KMS-11 (cell line): ENCODE results near the gene TEAD1.

Experiments used
- H2AFZ ChIP-seq: fragments of 200-600 bp; sonication (generic); 2 replicates; pipeline ENCODE4 v1.6.1; 2016; ENCODE audit warnings: antibody characterized with exemption, mixed run types, low read depth
- H3K27ac ChIP-seq: fragments of 200-600 bp; sonication (generic); 2 replicates; pipeline ENCODE4 v1.6.1; 2016; ENCODE audit warnings: mild to moderate bottlenecking, mixed run types
- H3K27me3 ChIP-seq: fragments of 200-600 bp; sonication (generic); 2 replicates; pipeline ENCODE4 v1.6.1; 2017; ENCODE audit warnings: mild to moderate bottlenecking, low read depth, mixed run types, moderate library complexity; ENCODE audit not compliant: insufficient read depth
- H3K36me3 ChIP-seq: fragments of 200-600 bp; sonication (generic); 2 replicates; pipeline ENCODE4 v1.6.1; 2017; ENCODE audit warnings: mild to moderate bottlenecking, mixed run types; ENCODE audit not compliant: insufficient read depth
- H3K4me1 ChIP-seq: fragments of 200-600 bp; sonication (generic); 2 replicates; pipeline ENCODE4 v1.6.1; 2016; ENCODE audit warnings: mild to moderate bottlenecking, low read depth, mixed run types; ENCODE audit not compliant: poor library complexity, severe bottlenecking
- H3K4me2 ChIP-seq: fragments of 200-600 bp; sonication (generic); 2 replicates; pipeline ENCODE4 v1.7.0; 2016; ENCODE audit warnings: mild to moderate bottlenecking, mixed run types
- H3K4me3 ChIP-seq: fragments of 200-600 bp; sonication (generic); IDR thresholded peaks from 2 replicates; pipeline ENCODE4 v1.6.1; 2017; ENCODE audit warnings: low read depth, low read length, mixed read lengths; ENCODE audit not compliant: insufficient read depth
- H3K79me2 ChIP-seq: fragments of 200-600 bp; sonication (generic); 2 replicates; pipeline ENCODE4 v1.6.1; 2016; ENCODE audit warnings: low read depth, mixed run types; ENCODE audit not compliant: insufficient read depth
- H3K9ac ChIP-seq: fragments of 200-600 bp; sonication (generic); 2 replicates; pipeline ENCODE4 v1.6.1; 2016; ENCODE audit warnings: mild to moderate bottlenecking, mixed run types
- H4K20me1 ChIP-seq: fragments of 200-600 bp; sonication (generic); 2 replicates; pipeline ENCODE4 v1.6.1; 2016; ENCODE audit warnings: mild to moderate bottlenecking, mixed run types; ENCODE audit not compliant: insufficient read depth
- CTCF ChIP-seq: fragments of 200-600 bp; sonication (generic); conservative IDR thresholded peaks from 2 replicates; pipeline ENCODE4 v1.6.1; 2017; ENCODE audit warnings: low read depth, mild to moderate bottlenecking, antibody characterized with exemption, low read length, moderate library complexity, mixed read lengths

The TEAD1 gene

GRCh38 chr11:12695221-12695794 is 21.1 kb downstream of the TEAD1 start:
- Histone ChIP-seq H3K9ac (no peak overlapping the region), H3K79me2 (peaks cover 95% of the 10 kb centered on the region), H3K4me1 (peaks cover 68% of the 10 kb centered on the region), H3K4me2 (no peak overlapping the region), H3K27ac (no peak overlapping the region), H2AFZ (no peak overlapping the region), H4K20me1 (peaks cover 40% of the 10 kb centered on the region), H3K4me3 (no peak overlapping the region), H3K27me3 (no peaks in the 10 kb centered on the region), H3K36me3 (no peaks in the 10 kb centered on the region)
- TF ChIP-seq CTCF: no peak

GRCh38 chr11:12695873-12696272 is 21.7 kb downstream of the TEAD1 start:
- no peak overlapping the region for H3K4me2 ChIP-seq
- no peak overlapping the region for H3K4me3 ChIP-seq
- peaks cover 95% of the 10 kb centered on the region for H3K79me2 ChIP-seq
- no peak overlapping the region for H3K27ac ChIP-seq
- H3K4me1 ChIP-seq: peaks cover 68% of the 10 kb centered on the region
- H3K9ac ChIP-seq: no peak overlapping the region
- no peak for TF ChIP-seq CTCF
- H3K36me3 ChIP-seq: no peaks in the 10 kb centered on the region
- H3K27me3 ChIP-seq: no peaks in the 10 kb centered on the region
- H4K20me1 ChIP-seq: peaks cover 44% of the 10 kb centered on the region
- H2AFZ ChIP-seq: no peak overlapping the region

GRCh38 chr11:12696911-12697581 is 22.8 kb downstream of the TEAD1 start:
- Histone ChIP-seq H3K36me3 (no peaks in the 10 kb centered on the region), H3K27me3 (no peaks in the 10 kb centered on the region), H3K27ac (no peak overlapping the region), H4K20me1 (peaks cover 35% of the 10 kb centered on the region), H2AFZ (no peak overlapping the region), H3K4me3 (no peak overlapping the region), H3K9ac (no peak overlapping the region), H3K79me2 (peaks cover 95% of the 10 kb centered on the region), H3K4me1 (peaks cover 62% of the 10 kb centered on the region), H3K4me2 (no peak overlapping the region)
- TF ChIP-seq CTCF: no peak

GRCh38 chr11:12698048-12698447 is 23.8 kb downstream of the TEAD1 start:
- no peak overlapping the region for H2AFZ ChIP-seq
- no peak overlapping the region for H3K9ac ChIP-seq
- no peaks in the 10 kb centered on the region for H3K36me3 ChIP-seq
- peaks cover 30% of the 10 kb centered on the region for H4K20me1 ChIP-seq
- no peak overlapping the region for H3K4me2 ChIP-seq
- H3K4me3 ChIP-seq: no peak overlapping the region
- H3K27ac ChIP-seq: no peak overlapping the region
- no peaks in the 10 kb centered on the region for H3K27me3 ChIP-seq
- peaks cover 95% of the 10 kb centered on the region for H3K79me2 ChIP-seq
- no peak for TF ChIP-seq CTCF
- H3K4me1 ChIP-seq: peaks cover 63% of the 10 kb centered on the region
